HL-60 (cell line): ENCODE data around the gene RCC2.

Source experiments
- DNase-seq, 2 experiments: peaks; one replicate each; pipeline ENCODE4 v3.0.0-alpha.2; 2010 to 2020; ENCODE audit warnings: low read depth in 1 of 2, low spot score in 1 of 2
- H3K27ac ChIP-seq: fragments of 250-450 bp; sonication (Bioruptor Pico); replicated peaks from 2 replicates; pipeline ENCODE4 v1.5.1; 2020; ENCODE audit warnings: mild to moderate bottlenecking, moderate library complexity
- H3K27me3 ChIP-seq: fragments of 250-450 bp; sonication (Bioruptor Pico); 2 replicates; pipeline ENCODE4 v1.5.1; 2021; ENCODE audit warnings: mild to moderate bottlenecking, moderate library complexity; ENCODE audit not compliant: insufficient read depth, poor library complexity, severe bottlenecking
- H3K4me3 ChIP-seq: replicated peaks from 2 replicates; pipeline ENCODE4 v1.5.1; 2011; ENCODE audit warnings: mild to moderate bottlenecking, control low read depth, low read length; ENCODE audit not compliant: insufficient read depth
- GABPA ChIP-seq: IDR thresholded peaks from 2 replicates; pipeline ENCODE4 v1.6.1; 2012; ENCODE audit warnings: low read depth
- POLR2AphosphoS5 ChIP-seq: IDR thresholded peaks from 2 replicates; pipeline ENCODE4 v1.6.1; 2012; ENCODE audit warnings: low read depth
- SPI1 ChIP-seq: IDR thresholded peaks from 2 replicates; pipeline ENCODE4 v1.6.1; 2012; ENCODE audit warnings: low read depth, mild to moderate bottlenecking, borderline replicate concordance
- TF ChIP-seq, protein P1 (sequence below): IDR thresholded peaks from one replicate; pipeline ENCODE4 v1.5.1; 2011; ENCODE audit warnings: low read length, control low read depth, inconsistent platforms; ENCODE audit not compliant: insufficient read depth
- TF ChIP-seq, protein P2 (sequence below): IDR thresholded peaks from 2 replicates; pipeline ENCODE4 v1.6.1; 2012; ENCODE audit warnings: low read depth; ENCODE audit not compliant: insufficient replicate concordance

RCC2 gene

DNA sequence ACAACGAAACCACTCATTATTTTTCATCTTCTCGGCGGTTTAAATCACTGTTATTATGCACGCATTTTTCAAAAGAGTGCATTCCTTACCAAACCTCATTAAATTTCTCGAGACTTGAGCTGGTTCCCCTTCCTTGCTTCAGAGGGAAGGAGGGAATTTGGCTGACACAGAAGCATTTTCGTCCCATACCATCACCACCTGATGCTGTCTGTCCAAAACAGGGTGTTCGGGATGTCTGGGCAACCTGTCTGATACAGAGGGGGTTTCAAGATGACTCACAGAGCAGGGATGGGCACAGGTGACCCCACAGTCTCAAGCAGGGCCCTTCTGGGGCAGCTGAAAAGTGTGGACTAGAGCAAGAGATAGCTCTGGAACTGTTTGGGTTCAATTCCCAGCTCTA, 12.3 kb upstream of the RCC2 start:
- H3K4me3 ChIP-seq: no peak overlapping the region
- no peak overlapping the region for H3K27ac ChIP-seq

GRCh38 chr1:17447501-17447992, 8.1 kb upstream of the RCC2 start:
- no peak overlapping the region for H3K27ac ChIP-seq
- no peak overlapping the region for H3K4me3 ChIP-seq
- no peaks in the 10 kb centered on the region for H3K27me3 ChIP-seq
- DNase-seq: no peak
- TF ChIP-seq POLR2AphosphoS5: no peak
- no peak for TF ChIP-seq GABPA
- no peak for TF ChIP-seq SPI1
- TF ChIP-seq, protein P1, sequence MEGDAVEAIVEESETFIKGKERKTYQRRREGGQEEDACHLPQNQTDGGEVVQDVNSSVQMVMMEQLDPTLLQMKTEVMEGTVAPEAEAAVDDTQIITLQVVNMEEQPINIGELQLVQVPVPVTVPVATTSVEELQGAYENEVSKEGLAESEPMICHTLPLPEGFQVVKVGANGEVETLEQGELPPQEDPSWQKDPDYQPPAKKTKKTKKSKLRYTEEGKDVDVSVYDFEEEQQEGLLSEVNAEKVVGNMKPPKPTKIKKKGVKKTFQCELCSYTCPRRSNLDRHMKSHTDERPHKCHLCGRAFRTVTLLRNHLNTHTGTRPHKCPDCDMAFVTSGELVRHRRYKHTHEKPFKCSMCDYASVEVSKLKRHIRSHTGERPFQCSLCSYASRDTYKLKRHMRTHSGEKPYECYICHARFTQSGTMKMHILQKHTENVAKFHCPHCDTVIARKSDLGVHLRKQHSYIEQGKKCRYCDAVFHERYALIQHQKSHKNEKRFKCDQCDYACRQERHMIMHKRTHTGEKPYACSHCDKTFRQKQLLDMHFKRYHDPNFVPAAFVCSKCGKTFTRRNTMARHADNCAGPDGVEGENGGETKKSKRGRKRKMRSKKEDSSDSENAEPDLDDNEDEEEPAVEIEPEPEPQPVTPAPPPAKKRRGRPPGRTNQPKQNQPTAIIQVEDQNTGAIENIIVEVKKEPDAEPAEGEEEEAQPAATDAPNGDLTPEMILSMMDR: no peak
- TF ChIP-seq, protein P2, sequence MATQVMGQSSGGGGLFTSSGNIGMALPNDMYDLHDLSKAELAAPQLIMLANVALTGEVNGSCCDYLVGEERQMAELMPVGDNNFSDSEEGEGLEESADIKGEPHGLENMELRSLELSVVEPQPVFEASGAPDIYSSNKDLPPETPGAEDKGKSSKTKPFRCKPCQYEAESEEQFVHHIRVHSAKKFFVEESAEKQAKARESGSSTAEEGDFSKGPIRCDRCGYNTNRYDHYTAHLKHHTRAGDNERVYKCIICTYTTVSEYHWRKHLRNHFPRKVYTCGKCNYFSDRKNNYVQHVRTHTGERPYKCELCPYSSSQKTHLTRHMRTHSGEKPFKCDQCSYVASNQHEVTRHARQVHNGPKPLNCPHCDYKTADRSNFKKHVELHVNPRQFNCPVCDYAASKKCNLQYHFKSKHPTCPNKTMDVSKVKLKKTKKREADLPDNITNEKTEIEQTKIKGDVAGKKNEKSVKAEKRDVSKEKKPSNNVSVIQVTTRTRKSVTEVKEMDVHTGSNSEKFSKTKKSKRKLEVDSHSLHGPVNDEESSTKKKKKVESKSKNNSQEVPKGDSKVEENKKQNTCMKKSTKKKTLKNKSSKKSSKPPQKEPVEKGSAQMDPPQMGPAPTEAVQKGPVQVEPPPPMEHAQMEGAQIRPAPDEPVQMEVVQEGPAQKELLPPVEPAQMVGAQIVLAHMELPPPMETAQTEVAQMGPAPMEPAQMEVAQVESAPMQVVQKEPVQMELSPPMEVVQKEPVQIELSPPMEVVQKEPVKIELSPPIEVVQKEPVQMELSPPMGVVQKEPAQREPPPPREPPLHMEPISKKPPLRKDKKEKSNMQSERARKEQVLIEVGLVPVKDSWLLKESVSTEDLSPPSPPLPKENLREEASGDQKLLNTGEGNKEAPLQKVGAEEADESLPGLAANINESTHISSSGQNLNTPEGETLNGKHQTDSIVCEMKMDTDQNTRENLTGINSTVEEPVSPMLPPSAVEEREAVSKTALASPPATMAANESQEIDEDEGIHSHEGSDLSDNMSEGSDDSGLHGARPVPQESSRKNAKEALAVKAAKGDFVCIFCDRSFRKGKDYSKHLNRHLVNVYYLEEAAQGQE: no peak

More for the DNA sequence above, 12.3 kb upstream of the RCC2 start:
- TF ChIP-seq, protein P1: no peak
- no peak for TF ChIP-seq POLR2AphosphoS5
- TF ChIP-seq GABPA: no peak
- TF ChIP-seq, protein P2: no peak
- no peak for TF ChIP-seq SPI1
- DNase-seq: no peak
- no peaks in the 10 kb centered on the region for H3K27me3 ChIP-seq

GRCh38 chr1:17442841-17443240, 3.4 kb upstream of the RCC2 start:
- TF ChIP-seq POLR2AphosphoS5: no peak
- TF ChIP-seq, protein P1: no peak
- no peak for TF ChIP-seq SPI1
- no peak for TF ChIP-seq GABPA
- TF ChIP-seq, protein P2: no peak
- no peaks in the 10 kb centered on the region for H3K27me3 ChIP-seq

More at GRCh38 chr1:17442841-17443240, 3.4 kb upstream of the RCC2 start:
- DNase-seq: no peak
- no peak overlapping the region for H3K4me3 ChIP-seq
- no peak overlapping the region for H3K27ac ChIP-seq
